ENCODE results near the gene NR3C2.

The NR3C2 gene

GRCh38 chr4:148441986-148442831 is at the start of gene NR3C2:
TSS of gene NR3C2 (minus strand) at chr4:148442414.
- DNase-seq = peak; percentile 61

- DNase-seq = no peak
Observed at GRCh38 chr4:148487181-148487580, 45.0 kb upstream of the NR3C2 start.

DNA sequence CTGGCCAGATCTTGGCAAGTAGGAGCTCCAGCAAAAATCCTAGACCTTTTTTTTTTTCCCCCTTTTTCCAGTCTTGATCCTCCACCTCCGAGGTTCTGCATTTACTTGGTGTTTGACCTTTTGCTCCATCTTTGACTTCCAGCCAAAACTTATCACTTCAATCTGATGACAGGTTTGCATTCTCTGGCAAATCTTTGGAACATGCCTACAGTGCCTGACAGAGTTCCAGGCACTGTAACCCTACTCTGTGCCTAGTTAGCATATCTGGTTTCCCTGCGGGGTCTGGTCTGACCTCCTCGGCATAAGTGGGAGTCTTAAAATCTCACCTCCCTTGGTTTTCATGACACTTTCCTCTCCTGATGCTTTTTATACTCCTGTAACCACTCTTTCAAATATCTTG is 39.4 kb upstream of the NR3C2 start:
- DNase-seq = no peak

DNA sequence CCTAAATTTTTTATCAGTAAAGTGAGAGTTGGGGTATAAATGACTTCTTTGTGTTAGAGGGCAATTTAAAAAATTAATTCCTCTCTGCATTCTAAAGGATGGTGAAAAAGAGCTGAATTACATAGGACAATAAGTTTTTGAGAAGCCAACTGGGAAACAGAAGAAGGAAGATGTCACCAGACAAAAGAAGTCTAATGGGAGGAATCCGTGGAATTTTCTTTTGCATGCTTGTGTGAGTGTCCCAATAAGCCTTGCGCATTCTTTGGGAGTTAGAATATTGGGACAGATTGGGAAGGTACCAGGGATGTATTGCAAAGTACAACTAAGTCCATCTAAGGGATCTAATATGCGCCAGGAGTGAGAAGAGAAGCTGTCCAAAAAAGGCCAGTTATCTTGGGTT is 35.1 kb upstream of the NR3C2 start:
- DNase-seq = no peak

DNA sequence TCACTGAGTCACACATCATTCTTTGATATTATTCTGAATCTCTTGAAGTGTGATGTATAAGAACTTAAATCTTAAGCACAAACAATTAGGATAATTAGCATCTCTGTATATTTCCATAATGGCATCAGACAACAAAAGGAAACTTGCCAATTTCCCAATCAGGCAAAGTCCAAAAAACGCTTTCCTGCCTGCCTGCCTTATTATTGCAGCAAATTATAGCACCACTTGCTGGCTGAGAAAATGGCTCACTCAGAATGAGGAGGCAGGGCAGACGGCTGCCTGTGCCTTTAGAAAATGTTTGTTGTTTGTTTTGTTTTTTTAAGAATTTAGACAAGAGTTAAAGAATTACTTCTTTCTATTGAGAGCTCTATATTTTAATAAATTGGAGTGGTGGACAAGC is 27.7 kb upstream of the NR3C2 start:
- no peak for DNase-seq

GRCh38 chr4:148454835-148455234 is 12.6 kb upstream of the NR3C2 start:
- DNase-seq = no peak

DNA sequence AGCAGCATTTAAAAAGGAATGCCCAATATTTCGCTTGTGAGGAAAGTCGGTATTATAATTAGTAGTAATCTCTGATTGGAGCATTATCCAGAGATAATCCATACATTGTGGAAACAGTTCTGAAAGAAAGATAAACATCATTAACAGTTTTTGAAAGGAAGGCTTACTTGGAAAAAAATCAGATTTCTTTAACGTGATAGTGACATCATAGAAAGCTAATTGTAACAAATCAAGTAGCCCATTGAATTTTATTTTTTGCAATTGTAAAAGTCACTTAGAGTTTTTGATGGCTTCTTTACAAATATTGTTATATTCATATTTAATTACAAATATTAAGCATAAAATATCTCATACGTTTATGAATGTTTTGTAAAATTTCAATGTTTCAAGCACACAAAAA is 11.6 kb upstream of the NR3C2 start:
- DNase-seq = no peak

- no peak for DNase-seq
Observed at GRCh38 chr4:148452970-148453369, 10.8 kb upstream of the NR3C2 start.

DNA sequence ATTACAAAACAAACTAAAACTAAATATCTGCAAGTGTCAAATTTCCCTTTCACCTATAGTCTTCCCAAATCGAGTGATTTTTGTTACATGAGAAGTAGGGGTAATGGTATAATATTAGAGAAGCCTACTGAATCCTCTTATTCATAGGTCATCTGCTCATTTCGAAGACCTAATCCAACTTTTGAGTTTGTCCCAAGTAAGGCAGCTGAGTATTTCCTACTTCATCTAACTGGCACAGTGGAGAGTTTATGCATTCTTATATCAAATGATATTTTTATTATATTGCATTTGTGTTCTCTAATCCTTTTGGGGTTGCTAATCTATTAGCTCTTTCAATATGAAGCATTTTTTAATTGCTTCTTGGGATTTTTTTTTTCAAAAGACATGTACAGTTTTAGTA is 7.7 kb upstream of the NR3C2 start:
- no peak for DNase-seq

DNA sequence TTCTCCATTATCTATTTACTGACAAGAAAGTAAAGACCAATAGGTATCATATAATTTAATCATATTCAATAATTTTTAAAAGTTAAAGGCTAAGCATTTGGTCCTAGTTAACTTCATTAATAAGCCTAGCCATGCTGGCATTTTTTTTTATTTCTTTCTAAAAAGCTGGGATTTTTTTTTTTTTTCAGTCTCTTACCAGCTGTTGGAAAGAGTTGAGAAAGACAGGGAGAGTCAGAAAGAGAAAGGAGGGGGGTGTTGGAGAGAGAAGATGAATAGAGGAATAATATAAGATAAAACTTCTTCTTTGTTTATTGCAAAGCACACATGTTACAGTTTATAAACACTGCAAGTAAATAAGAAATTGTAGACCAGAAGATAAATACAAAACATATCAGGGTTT is 5.9 kb upstream of the NR3C2 start:
- DNase-seq = no peak

- DNase-seq = no peak
Observed at GRCh38 chr4:148447681-148448080, 5.5 kb upstream of the NR3C2 start.

- DNase-seq = no peak
Observed at GRCh38 chr4:148445860-148446330, 3.7 kb upstream of the NR3C2 start.

DNA sequence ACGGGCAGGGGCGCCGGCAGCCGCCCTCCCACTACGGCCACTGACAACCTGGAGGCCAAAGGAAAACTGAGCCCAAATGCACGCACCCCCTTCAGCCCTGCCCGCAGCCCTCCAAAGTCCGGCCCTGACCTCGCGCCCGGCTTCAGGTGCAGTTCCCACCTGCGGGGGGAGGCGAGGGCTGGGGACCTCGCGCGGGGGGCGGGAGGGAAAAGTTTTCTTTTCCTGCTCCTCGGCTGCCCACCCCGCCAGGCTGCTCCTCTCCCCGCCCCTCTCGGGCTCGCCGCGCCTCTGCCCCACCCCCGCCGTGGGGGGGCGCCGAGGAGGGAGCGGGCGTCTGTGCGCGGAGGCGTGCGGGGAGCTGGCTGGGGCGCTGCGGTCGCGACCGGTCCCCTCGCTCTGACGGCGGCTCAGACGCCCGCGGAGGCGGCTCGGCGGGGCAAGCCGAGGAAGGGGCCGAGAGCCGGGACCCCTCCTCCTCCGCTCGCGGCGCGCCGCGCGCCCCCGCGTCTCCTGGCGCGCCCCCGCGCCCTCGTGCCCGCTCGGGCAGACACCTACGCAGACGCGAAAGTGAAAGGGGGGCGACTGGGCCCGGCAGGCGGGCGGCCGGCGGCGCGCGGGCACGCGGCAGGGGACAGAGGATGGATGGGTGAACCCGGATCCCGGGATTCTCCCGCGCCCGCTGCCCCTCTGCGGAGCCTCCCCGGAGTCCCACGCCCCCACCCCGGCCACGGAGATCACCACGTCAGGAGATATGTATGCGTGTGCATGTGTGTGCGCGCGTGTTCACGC is 3.1 kb upstream of the NR3C2 start:
- DNase-seq = no peak

- DNase-seq = no peak
Observed at GRCh38 chr4:148444296-148445070, 2.3 kb upstream of the NR3C2 start.

DNA sequence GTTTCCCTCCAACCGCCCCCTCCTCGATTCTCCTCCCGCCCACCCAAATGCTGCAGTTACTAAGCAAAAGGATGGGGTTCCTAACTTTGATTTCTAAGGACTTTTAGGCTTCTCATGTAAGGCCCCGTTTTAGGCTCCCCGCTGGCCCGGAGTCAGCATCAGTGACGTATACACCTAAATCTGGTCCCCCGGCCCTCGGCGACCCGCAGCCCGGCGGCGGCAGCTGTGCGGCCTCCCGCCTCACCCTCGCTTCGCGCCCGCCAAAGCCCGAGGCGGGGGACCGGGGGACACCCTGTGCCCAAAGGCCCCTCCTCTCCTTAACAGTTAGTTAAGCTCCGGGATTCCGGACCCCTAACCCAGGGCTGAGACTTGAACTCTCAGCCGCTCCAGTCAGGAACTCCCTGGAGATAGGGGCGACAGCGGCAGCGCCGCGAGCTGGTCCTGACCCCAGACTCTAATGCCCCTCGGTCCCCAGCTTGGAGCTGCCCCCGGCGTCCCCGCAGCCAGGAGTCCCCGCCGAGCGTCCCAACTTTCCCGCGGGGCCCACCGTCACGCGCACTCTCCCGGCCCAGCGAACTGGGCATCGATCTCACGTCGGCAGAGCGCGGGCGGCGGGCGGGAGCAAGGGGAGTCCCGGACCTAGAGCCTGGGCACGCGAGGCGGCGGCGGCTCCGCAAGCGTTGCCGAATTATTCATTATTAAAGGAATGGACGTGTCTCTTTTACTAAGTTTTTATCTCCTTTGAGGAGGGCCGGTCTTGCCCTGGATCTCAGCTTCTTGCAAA is 1.5 kb upstream of the NR3C2 start:
- no peak for DNase-seq

- DNase-seq = no peak
Observed at GRCh38 chr4:148442832-148443511, 758 bp upstream of the NR3C2 start.

GRCh38 chr4:148441624-148441985 is 609 bp downstream of the NR3C2 start:
- DNase-seq = no peak

DNA sequence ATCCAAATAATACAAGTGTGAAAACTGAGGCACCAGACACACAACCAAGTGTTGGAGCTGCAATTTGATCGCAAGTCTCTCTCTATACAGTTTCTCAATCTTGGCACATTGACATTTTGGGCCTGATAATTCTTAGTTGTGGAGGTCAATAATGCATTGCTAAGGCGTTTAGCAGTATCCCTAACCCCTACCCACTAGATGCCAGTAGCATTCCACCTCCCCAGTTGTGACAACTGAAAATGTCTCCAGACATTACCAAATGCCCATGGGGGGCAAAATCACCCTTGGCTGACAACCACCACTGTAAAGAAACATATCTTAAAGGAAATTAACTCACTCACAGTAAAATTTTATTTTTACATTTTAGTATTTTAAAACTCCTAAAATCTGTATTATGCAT is 4.2 kb downstream of the NR3C2 start:
- no peak for DNase-seq

DNA sequence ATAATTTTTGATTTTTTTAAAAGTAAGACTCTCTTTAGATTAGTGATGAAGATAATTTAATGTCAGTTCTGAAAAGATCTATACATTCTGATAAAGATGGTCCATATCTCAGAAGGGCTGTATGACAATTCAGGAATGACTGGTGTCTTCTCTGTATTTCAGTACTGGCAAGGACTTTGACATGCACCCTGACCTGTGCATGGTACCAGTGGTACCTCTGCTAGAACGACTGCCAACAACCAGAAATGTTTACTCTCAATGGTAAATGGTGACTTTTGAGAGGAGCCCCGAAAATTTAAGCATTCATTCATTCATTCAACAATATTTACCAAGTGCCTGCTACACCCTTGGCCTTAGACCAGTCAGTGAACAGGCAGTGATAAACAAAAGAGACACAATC is 4.8 kb downstream of the NR3C2 start:
- no peak for DNase-seq

- DNase-seq = no peak
Observed at GRCh38 chr4:148436512-148436911, 5.7 kb downstream of the NR3C2 start.

DNA sequence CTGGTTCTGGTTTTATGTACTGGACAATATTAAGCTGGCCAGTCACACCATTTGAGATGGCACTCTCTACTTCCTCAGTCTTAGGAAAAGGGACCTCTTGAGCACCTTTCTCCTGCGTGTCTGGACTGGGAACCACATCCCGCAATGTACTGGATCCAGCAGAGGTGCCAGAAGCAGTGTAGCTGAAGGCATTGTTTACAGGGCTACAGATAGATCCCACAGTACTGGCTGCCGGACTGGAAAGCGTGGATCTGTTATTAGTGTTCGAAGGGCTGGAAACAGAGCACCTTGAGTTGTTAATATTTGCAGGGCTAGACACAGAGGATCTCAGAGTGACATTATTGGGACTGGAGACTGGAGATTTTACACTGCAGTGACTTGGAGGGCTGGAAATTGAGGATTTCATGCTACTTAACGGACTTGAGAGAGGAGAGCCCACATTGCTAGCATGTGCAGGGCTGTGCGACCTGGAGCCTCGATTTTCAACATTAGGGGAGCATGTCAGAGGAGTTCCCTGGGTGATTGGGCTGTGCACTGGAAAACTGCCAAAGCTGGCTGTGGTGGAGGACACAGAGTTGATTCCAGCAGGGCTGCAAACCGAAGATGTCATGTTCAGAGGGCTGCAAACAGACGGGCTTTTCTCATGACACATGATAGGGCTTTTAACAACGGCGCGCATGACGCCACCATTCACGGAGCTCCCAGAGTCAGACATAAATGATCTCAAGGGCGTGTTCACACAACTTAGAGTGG is 6.4 kb downstream of the NR3C2 start:
- DNase-seq = no peak

Measured in NCI-H2227 treated with DMSO at 0.1 percent for 48 hours (cell line).